GM23338 (cell line): ENCODE measurements around the gene TASP1. TPM values are rescaled to one million over a fixed set of nuclear protein-coding genes. Genes with fewer than 3 reads are reported as not detected.

ENCODE experiments used
- ATAC-seq: fragments of 200-7000 bp; cut with Tn5 transposase; 3 replicates; pipeline ENCODE4 v1.9.1; 2020
- DNase-seq: peaks from one replicate; pipeline ENCODE4 v3.0.0-alpha.2; 2015; ENCODE audit warnings: low spot score
- H2AFZ ChIP-seq: fragments of 200-600 bp; sonication (generic); 2 replicates; pipeline ENCODE4 v1.8.0; 2016; ENCODE audit warnings: antibody characterized with exemption, mild to moderate bottlenecking, moderate library complexity
- H3F3A ChIP-seq: fragments of 200-600 bp; sonication (generic); replicated peaks from 2 replicates; pipeline ENCODE4 v1.8.0; 2017; ENCODE audit warnings: antibody characterized with exemption, mixed run types, low read depth
- H3K27ac ChIP-seq: fragments of 200-600 bp; sonication (generic); 2 replicates; pipeline ENCODE4 v1.6.1; 2016; ENCODE audit warnings: low read depth
- H3K27me3 ChIP-seq: fragments of 200-600 bp; sonication (generic); 2 replicates; pipeline ENCODE4 v1.8.0; 2016; ENCODE audit warnings: mild to moderate bottlenecking, mixed run types, moderate library complexity; ENCODE audit not compliant: insufficient read depth
- H3K36me3 ChIP-seq: fragments of 200-600 bp; sonication (generic); 2 replicates; pipeline ENCODE4 v1.8.0; 2016; ENCODE audit warnings: mild to moderate bottlenecking; ENCODE audit not compliant: insufficient read depth
- H3K4me1 ChIP-seq: fragments of 200-600 bp; sonication (generic); 2 replicates; pipeline ENCODE4 v1.8.0; 2016; ENCODE audit warnings: mild to moderate bottlenecking, moderate library complexity; ENCODE audit not compliant: insufficient read depth
- H3K4me2 ChIP-seq: fragments of 200-600 bp; sonication (generic); 2 replicates; pipeline ENCODE4 v1.7.1; 2017; ENCODE audit warnings: mixed run types
- H3K4me3 ChIP-seq: fragments of 200-600 bp; sonication (generic); 2 replicates; pipeline ENCODE4 v1.6.1; 2016; ENCODE audit warnings: mixed run types
- H3K79me2 ChIP-seq: fragments of 200-600 bp; sonication (generic); replicated peaks from 2 replicates; pipeline ENCODE4 v1.8.0; 2017; ENCODE audit warnings: mild to moderate bottlenecking; ENCODE audit not compliant: insufficient read depth
- H3K9me2 ChIP-seq: fragments of 200-600 bp; sonication (generic); 2 replicates; pipeline ENCODE4 v1.8.0; 2017; ENCODE audit not compliant: insufficient read depth
- H4K20me1 ChIP-seq: fragments of 200-600 bp; sonication (generic); replicated peaks from 2 replicates; pipeline ENCODE4 v1.8.0; 2017; ENCODE audit warnings: mild to moderate bottlenecking; ENCODE audit not compliant: insufficient read depth
- H3K27ac Mint-ChIP-seq: 2 replicates; pipeline ENCODE4 v1.8.0; 2020; ENCODE audit warnings: inconsistent platforms, mild to moderate bottlenecking, moderate library complexity, mixed read lengths
- H3K27me3 Mint-ChIP-seq: 3 replicates; pipeline ENCODE4 v1.8.0; 2022; ENCODE audit warnings: low read depth, mild to moderate bottlenecking, moderate library complexity, mixed read lengths, inconsistent platforms; ENCODE audit not compliant: insufficient read depth, poor library complexity
- H3K36me3 Mint-ChIP-seq: 3 replicates; pipeline ENCODE4 v1.8.0; 2021; ENCODE audit warnings: low read depth, mild to moderate bottlenecking, inconsistent platforms, moderate library complexity, mixed read lengths
- H3K4me1 Mint-ChIP-seq: 3 replicates; pipeline ENCODE4 v1.8.0; 2020; ENCODE audit warnings: mild to moderate bottlenecking, inconsistent platforms, mixed read lengths
- H3K4me3 Mint-ChIP-seq: 3 replicates; pipeline ENCODE4 v1.8.0; 2021; ENCODE audit warnings: moderate library complexity, mild to moderate bottlenecking, inconsistent platforms, mixed read lengths
- H3K9me3 Mint-ChIP-seq: 3 replicates; pipeline ENCODE4 v1.8.0; 2020; ENCODE audit warnings: moderate library complexity, mild to moderate bottlenecking, inconsistent platforms, mixed read lengths
- CREB1 ChIP-seq: fragments of 250-450 bp; sonication (Bioruptor Pico); IDR thresholded peaks from 2 replicates; pipeline ENCODE4 v1.5.0; 2020; ENCODE audit warnings: low read depth, mild to moderate bottlenecking, moderate library complexity
- ETS1 ChIP-seq: IDR thresholded peaks from 2 replicates; pipeline ENCODE4 v1.6.1; 2016; ENCODE audit warnings: antibody characterized with exemption
- EZH2phosphoT487 ChIP-seq: fragments of 200-600 bp; sonication (generic); IDR thresholded peaks from one replicate; pipeline ENCODE4 v1.8.1; 2018; ENCODE audit warnings: antibody characterized with exemption; ENCODE audit not compliant: unreplicated experiment
- JUNB ChIP-seq: IDR thresholded peaks from one replicate; pipeline ENCODE4 v1.6.1; 2016; ENCODE audit warnings: antibody characterized with exemption; ENCODE audit not compliant: unreplicated experiment
- NANOG ChIP-seq: IDR thresholded peaks from 2 replicates; pipeline ENCODE4 v1.6.1; 2016; ENCODE audit warnings: antibody characterized with exemption, borderline replicate concordance
- POLR2AphosphoS5 ChIP-seq: IDR thresholded peaks from 2 replicates; pipeline ENCODE4 v1.6.1; 2016; ENCODE audit warnings: antibody characterized with exemption, low read depth
- STAT1 ChIP-seq: IDR thresholded peaks from one replicate; pipeline ENCODE4 v1.6.1; 2016; ENCODE audit warnings: antibody characterized with exemption; ENCODE audit not compliant: unreplicated experiment
- ZNF114 ChIP-seq: fragments of 250-450 bp; sonication (Bioruptor Pico); IDR thresholded peaks from 2 replicates; pipeline ENCODE4 v1.5.0; 2020; ENCODE audit warnings: mild to moderate bottlenecking, moderate library complexity
- ZNF331 ChIP-seq: fragments of 250-450 bp; sonication (Bioruptor Pico); IDR thresholded peaks from 2 replicates; pipeline ENCODE4 v1.5.0; 2020; ENCODE audit warnings: low read depth, mild to moderate bottlenecking, moderate library complexity
- polyA plus RNA-seq: library from polyadenylated mRNA; unstranded; fragments of >200 nt; fragmentation: Nextera tagmentation; extraction: Ambion mirVana; gene quantifications from 2 replicates; pipeline ENCODE4 v1.2.1, GENCODE V29; 2016
- total RNA-seq: library from RNA; depleted of rRNA; stranded (reverse); fragments of >200 nt; shearing (Covaris generic); gene quantifications from 2 replicates; pipeline ENCODE4 v1.2.3, GENCODE V29; 2014
- TF ChIP-seq, protein P1 (sequence below): IDR thresholded peaks from one replicate; pipeline ENCODE4 v1.6.1; 2018; ENCODE audit warnings: antibody characterized with exemption; ENCODE audit not compliant: unreplicated experiment
- TF ChIP-seq, protein P2 (sequence below), 2 experiments: fragments of 200-600 bp in 1 of 2; sonication (generic) in 1 of 2; conservative IDR thresholded peaks; 2 replicates each; pipeline versions ENCODE4 v1.5.1 to v1.6.1; 2016 to 2017; ENCODE audit warnings: antibody characterized with exemption in 2 of 2, low read depth in 2 of 2, mild to moderate bottlenecking in 2 of 2, moderate library complexity in 1 of 2
- TF ChIP-seq, protein P3 (sequence below): fragments of 250-450 bp; sonication (Bioruptor Pico); IDR thresholded peaks from 2 replicates; pipeline ENCODE4 v1.5.0; 2020; ENCODE audit warnings: mild to moderate bottlenecking, moderate library complexity

The TASP1 gene
- total and polyA plus RNA-seq, 2 experiments from 2014 or later, result 9.7 to 9.8 TPM

- Histone ChIP-seq H3F3A (no peaks in the 10 kb centered on the region), H3K79me2 (no peaks in the 10 kb centered on the region), H3K9me2 (no peaks in the 10 kb centered on the region), H3K27me3 (no peaks in the 10 kb centered on the region), H3K4me1 (no peaks in the 10 kb centered on the region), H3K4me3 (no peak overlapping the region), H3K4me2 (no peak overlapping the region), H3K27ac (no peak overlapping the region), H3K36me3 (no peaks in the 10 kb centered on the region), H4K20me1 (no peaks in the 10 kb centered on the region), H2AFZ (no peak overlapping the region)
- Mint-ChIP-seq H3K27me3 (no peaks in the 10 kb centered on the region), H3K9me3 (peaks cover 9% of the 10 kb centered on the region; the same call in 2 of the 3 replicates), H3K4me3 (no peak overlapping the region), H3K4me1 (peaks cover 21% of the 10 kb centered on the region), H3K36me3 (peaks cover 11% of the 10 kb centered on the region; the same call in 2 of the 3 replicates), H3K27ac (no peak overlapping the region)
- ATAC-seq, result no peak
- DNase-seq, result no peak
- TF ChIP-seq POLR2AphosphoS5 (no peak), JUNB (no peak), STAT1 (no peak), ZNF331 (CRISPR knock-in tag) (no peak), ZNF114 (no peak), CREB1 (CRISPR knock-in tag) (no peak), NANOG (no peak), EZH2phosphoT487 (no peak), ETS1 (no peak)
- TF ChIP-seq, protein P1, sequence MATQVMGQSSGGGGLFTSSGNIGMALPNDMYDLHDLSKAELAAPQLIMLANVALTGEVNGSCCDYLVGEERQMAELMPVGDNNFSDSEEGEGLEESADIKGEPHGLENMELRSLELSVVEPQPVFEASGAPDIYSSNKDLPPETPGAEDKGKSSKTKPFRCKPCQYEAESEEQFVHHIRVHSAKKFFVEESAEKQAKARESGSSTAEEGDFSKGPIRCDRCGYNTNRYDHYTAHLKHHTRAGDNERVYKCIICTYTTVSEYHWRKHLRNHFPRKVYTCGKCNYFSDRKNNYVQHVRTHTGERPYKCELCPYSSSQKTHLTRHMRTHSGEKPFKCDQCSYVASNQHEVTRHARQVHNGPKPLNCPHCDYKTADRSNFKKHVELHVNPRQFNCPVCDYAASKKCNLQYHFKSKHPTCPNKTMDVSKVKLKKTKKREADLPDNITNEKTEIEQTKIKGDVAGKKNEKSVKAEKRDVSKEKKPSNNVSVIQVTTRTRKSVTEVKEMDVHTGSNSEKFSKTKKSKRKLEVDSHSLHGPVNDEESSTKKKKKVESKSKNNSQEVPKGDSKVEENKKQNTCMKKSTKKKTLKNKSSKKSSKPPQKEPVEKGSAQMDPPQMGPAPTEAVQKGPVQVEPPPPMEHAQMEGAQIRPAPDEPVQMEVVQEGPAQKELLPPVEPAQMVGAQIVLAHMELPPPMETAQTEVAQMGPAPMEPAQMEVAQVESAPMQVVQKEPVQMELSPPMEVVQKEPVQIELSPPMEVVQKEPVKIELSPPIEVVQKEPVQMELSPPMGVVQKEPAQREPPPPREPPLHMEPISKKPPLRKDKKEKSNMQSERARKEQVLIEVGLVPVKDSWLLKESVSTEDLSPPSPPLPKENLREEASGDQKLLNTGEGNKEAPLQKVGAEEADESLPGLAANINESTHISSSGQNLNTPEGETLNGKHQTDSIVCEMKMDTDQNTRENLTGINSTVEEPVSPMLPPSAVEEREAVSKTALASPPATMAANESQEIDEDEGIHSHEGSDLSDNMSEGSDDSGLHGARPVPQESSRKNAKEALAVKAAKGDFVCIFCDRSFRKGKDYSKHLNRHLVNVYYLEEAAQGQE, result no peak
- TF ChIP-seq, protein P2, sequence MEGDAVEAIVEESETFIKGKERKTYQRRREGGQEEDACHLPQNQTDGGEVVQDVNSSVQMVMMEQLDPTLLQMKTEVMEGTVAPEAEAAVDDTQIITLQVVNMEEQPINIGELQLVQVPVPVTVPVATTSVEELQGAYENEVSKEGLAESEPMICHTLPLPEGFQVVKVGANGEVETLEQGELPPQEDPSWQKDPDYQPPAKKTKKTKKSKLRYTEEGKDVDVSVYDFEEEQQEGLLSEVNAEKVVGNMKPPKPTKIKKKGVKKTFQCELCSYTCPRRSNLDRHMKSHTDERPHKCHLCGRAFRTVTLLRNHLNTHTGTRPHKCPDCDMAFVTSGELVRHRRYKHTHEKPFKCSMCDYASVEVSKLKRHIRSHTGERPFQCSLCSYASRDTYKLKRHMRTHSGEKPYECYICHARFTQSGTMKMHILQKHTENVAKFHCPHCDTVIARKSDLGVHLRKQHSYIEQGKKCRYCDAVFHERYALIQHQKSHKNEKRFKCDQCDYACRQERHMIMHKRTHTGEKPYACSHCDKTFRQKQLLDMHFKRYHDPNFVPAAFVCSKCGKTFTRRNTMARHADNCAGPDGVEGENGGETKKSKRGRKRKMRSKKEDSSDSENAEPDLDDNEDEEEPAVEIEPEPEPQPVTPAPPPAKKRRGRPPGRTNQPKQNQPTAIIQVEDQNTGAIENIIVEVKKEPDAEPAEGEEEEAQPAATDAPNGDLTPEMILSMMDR (conservative IDR thresholded peaks at IDR 0.05; ENCODE audit: low read depth in 2 of 2), result no peak
- TF ChIP-seq, protein P3, sequence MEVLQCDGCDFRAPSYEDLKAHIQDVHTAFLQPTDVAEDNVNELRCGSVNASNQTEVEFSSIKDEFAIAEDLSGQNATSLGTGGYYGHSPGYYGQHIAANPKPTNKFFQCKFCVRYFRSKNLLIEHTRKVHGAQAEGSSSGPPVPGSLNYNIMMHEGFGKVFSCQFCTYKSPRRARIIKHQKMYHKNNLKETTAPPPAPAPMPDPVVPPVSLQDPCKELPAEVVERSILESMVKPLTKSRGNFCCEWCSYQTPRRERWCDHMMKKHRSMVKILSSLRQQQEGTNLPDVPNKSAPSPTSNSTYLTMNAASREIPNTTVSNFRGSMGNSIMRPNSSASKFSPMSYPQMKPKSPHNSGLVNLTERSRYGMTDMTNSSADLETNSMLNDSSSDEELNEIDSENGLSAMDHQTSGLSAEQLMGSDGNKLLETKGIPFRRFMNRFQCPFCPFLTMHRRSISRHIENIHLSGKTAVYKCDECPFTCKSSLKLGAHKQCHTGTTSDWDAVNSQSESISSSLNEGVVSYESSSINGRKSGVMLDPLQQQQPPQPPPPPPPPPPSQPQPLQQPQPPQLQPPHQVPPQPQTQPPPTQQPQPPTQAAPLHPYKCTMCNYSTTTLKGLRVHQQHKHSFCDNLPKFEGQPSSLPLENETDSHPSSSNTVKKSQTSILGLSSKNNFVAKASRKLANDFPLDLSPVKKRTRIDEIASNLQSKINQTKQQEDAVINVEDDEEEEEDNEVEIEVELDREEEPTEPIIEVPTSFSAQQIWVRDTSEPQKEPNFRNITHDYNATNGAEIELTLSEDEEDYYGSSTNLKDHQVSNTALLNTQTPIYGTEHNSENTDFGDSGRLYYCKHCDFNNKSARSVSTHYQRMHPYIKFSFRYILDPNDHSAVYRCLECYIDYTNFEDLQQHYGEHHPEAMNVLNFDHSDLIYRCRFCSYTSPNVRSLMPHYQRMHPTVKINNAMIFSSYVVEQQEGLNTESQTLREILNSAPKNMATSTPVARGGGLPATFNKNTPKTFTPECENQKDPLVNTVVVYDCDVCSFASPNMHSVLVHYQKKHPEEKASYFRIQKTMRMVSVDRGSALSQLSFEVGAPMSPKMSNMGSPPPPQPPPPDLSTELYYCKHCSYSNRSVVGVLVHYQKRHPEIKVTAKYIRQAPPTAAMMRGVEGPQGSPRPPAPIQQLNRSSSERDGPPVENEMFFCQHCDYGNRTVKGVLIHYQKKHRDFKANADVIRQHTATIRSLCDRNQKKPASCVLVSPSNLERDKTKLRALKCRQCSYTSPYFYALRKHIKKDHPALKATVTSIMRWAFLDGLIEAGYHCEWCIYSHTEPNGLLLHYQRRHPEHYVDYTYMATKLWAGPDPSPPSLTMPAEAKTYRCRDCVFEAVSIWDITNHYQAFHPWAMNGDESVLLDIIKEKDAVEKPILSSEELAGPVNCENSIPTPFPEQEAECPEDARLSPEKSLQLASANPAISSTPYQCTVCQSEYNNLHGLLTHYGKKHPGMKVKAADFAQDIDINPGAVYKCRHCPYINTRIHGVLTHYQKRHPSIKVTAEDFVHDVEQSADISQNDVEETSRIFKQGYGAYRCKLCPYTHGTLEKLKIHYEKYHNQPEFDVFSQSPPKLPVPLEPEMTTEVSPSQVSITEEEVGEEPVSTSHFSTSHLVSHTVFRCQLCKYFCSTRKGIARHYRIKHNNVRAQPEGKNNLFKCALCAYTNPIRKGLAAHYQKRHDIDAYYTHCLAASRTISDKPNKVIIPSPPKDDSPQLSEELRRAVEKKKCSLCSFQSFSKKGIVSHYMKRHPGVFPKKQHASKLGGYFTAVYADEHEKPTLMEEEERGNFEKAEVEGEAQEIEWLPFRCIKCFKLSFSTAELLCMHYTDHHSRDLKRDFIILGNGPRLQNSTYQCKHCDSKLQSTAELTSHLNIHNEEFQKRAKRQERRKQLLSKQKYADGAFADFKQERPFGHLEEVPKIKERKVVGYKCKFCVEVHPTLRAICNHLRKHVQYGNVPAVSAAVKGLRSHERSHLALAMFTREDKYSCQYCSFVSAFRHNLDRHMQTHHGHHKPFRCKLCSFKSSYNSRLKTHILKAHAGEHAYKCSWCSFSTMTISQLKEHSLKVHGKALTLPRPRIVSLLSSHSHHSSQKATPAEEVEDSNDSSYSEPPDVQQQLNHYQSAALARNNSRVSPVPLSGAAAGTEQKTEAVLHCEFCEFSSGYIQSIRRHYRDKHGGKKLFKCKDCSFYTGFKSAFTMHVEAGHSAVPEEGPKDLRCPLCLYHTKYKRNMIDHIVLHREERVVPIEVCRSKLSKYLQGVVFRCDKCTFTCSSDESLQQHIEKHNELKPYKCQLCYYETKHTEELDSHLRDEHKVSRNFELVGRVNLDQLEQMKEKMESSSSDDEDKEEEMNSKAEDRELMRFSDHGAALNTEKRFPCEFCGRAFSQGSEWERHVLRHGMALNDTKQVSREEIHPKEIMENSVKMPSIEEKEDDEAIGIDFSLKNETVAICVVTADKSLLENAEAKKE (CRISPR knock-in tag), result no peak
Observed at GRCh38 chr20:13436530-13436929, 202.2 kb downstream of the TASP1 start.
